UCSD-AML1 (cell line): ENCODE results near the gene ITFG2.
A peak's percentile ranks its signal among the peaks of the same experiment; 100 is the strongest.

Experiments
- DNase-seq: peaks from one replicate; lab custom pipeline; 2025; ENCODE audit not compliant: unreplicated experiment; lab: John Stamatoyannopoulos, UW

ITFG2 gene

DNA sequence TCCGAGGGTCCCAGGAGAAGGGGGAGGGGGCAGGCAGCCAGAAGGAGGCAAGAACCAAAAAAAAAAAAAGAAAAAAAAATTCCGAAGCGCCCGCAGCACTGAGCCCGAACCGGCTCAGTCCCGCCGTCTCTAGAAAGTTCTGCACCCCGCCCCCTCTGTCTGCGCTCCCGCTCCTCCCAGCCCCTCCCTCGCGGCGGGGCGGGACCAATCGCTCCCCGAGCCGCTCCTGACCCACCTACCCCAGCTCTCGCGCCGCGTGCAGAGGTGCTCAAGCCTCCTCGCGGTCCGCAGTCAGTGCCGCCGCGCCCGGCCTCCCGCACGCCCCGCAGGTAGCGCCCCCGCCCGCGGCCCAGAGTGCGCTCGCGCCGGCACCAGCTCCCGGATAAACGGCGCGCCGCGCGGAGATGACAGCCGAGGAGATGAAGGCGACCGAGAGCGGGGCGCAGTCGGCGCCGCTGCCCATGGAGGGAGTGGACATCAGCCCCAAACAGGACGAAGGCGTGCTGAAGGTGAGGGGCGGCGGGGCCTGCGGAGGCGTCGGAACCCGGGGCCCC is 17.7 kb upstream of the ITFG2 start, which contains the start of gene FKBP4:
Gene FKBP4 (plus strand): TSS at position 235 of the 554 bp plus-strand sequence. CDS start 170 bp downstream, at position 405.
- DNase-seq = peak; percentile 86

DNA sequence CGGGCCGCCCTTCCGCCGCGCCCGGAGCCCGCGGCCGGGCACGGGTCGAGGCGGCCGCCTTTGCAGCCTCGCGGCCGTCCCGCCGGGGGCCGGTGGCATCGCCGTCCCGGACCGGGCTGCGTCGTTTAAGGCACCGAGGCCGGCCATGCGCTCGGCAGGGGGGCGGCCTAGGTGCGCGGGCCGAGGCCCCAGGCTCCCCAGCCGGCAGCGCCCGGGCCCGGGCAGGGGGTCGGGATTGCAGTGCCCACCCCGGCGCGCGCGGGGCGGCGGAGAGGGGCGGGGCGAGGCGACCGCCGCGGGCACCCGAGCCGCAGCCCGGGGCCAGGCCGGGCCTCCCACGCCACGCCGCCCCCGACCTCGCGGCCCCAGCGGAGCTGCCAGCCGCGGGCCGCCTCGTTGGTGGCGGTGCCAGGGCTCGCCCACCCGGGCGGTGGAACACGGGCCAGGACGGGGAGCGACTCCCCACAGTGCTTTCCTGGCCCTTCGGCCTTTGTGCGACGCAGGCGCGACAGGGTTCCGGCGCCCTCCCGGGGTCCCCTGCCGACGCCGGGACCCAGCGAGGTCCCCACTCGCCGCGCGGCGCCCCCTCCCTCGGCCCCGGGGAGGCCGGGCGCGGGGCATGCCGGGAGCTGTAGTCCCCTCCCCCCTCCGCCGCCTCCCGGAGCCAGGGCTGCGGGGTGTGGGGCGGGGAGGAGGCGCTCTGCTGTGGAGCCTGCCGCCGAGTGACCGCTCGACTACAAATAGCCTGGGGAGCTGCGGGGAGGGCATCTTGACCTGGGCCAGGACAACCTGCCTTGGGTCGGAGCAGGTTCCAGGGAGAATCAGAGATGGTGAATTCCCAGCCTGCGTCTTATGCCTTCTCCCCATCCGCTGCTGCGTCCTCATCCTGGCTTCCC is 16.9 kb upstream of the ITFG2 start:
- peak; percentile 74 for DNase-seq

DNA sequence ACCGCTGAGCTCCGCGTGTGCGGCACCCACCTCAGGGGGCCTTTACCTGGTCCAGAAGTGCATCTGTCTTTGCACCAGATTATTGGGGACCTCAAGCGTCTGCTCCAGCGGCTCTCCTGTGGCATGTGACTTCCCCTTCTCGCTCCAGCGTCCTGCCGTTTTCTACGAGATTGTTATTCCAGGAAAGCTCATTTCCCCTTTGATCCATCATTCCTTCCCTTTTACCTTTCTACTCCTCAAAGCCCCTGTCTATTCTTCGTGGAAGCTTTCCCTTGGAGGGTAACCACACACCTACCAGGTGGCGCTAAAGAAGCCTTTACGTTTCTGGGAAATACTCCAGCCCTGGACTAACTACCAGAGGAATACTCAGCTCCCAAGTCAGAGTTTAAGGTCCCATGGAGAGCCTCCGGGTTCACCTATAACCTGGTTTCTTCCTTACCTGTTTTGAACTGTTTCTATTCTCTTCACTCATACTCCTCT is 16.2 kb upstream of the ITFG2 start:
- DNase-seq = no peak

DNA sequence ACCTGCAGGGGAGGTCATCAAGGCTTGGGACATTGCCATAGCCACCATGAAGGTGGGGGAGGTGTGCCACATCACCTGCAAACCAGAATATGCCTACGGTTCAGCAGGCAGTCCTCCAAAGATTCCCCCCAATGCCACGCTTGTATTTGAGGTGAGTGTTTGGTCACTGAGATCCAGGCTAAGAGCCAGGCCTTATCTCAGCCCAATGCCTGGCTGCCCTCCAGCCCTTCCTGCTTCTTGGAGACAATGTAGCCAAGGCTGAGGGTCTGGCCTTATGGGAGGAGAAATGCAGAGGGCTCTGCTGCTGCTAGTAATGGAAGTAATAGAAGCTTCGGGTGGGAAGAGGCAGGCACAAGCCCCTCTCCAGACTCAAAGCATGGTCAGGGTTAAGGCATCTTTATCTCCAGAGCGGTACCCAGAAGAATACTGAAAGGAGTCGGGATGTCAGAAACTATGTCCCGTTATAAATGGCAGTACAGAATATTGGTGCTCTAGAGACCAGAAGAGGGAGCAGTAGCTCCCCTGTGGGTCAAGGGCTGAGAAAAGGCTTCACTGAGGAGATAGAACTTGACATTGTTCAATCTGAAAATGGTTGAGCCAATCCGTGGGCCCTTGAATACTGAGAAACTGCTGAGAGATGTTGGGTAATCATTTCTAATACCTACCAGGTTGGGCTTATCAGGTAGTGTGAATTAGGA is 14.6 kb upstream of the ITFG2 start:
- no peak for DNase-seq

DNA sequence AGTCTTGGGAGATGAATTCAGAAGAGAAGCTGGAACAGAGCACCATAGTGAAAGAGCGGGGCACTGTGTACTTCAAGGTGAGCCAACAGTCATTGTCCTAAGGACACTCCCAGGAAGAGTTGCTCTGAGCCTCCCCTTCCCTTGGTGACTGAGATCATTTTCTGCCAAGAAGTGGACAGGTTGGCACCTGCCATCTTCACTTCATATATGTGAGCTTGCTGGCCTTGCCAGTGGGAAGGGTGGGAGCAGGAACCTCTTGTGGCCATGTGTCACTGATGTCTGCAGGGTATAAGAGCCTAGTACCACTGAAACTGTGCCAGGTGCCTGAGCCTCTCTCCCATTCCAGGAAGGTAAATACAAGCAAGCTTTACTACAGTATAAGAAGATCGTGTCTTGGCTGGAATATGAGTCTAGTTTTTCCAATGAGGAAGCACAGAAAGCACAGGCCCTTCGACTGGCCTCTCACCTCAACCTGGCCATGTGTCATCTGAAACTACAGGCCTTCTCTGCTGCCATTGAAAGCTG is 12.4 kb upstream of the ITFG2 start:
- no peak for DNase-seq

DNA sequence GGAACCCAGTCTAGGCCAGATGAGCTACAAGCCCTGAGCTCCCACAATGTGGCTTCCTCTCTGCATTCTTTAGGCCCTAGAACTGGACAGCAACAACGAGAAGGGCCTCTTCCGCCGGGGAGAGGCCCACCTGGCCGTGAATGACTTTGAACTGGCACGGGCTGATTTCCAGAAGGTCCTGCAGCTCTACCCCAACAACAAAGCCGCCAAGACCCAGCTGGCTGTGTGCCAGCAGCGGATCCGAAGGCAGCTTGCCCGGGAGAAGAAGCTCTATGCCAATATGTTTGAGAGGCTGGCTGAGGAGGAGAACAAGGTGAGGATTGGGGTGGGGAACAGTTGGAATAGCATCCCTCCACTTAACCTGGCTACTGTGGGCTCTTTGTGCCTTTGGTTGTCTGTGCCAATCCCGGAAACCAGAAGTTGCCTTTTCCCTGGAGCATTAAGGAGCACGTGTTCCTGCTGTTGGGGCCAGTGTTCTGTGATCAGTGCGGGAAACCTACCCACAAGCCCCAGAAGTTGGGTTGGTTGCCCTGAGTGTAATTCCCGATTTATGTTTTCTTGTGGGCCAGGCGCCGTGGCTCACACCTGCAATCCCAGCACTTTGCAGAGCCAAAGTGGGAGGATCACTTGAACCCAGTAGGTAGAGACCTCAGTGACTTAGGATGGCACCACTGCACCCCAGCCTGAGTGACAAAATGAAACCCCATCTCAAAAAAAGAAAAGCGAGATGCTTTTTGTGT is 11.3 kb upstream of the ITFG2 start:
- DNase-seq = no peak

DNA sequence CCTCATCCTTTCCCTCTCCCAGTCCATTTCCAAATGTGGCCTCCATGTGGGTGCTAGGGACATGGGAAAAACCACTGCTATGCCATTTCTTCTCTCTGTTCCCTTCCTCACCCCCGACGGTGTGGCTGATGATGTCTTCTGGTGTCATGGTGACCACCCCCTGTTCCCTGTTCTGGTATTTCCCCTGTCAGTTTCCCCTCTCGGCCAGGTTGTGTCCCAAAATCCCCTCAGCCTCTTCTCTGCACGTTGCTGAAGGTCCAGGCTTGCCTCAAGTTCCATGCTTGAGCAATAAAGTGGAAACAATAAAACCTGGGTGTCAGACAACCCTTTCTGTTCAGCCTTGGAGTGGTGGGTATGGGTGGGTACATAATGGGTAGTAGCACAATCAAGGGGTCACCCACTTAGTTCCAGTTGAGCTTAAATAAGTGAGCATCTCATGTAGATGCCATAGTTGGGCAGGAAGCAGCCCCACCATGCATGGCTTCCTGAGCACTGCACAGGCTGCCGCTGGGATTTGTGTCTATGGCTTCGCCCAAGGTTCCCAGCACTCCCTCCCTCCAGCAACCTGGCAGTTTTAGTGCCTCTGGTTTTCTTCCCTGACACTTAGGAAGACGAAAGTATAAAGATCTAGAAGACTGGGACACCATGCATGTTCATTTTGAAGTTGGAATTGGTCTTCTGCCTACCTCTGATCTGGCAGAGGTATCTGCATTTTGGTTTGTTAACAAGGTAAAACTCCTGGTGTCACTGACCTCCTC is 8.7 kb upstream of the ITFG2 start:
- no peak for DNase-seq

DNA sequence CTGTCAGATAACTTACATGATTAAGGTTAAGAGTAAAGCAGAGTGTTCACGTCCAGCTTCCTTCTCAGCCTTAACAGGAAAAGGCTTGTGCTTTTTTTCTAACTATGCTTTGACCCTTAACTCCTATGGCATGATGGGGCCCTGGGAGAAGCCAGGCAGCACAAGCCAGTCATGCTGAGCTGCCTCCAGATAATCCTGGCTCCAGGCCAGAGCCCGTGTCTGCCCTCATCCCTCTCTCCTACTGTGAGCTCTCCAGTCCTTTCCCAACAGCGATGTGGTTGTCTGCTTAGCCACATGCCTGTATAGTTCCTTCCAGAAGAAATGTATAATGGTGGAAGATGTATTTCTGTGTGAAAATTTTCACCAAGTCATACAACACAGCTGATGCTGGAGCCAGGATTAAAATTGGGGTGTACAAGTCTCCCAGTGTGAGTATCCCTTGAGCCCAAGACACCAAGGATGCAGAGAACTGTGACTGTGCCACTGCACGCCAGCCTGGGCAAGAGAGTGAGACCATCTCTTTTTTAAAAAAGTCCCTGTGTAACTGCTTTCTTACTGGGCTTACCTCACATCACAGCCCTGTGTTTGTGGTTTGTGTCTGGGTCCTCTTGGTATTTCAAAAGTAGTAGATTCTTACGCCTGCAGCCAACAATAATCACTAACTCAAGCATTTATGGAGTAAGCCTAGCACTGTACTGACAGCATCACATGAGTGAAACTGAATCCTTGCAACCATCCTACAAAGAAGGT is 7.9 kb upstream of the ITFG2 start:
- DNase-seq = no peak

DNA sequence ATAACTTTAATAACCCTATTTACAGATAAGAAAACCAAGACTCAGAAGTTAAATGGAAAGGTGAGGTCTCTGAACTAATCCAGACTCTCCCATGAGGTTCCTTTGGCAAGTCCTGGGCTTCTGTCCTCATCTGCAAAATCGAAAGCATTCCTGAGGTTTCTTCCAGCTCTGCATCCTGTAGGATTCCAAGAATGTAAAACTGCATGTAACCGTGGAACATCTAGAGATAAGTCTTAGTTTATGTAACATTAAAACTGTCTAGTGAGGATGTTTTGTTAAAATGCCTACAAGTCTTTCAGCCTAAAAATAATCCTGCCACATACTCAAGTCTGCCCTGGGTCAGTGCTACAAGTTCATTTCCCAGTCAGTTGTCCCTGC is 7.3 kb upstream of the ITFG2 start:
- no peak for DNase-seq

DNA sequence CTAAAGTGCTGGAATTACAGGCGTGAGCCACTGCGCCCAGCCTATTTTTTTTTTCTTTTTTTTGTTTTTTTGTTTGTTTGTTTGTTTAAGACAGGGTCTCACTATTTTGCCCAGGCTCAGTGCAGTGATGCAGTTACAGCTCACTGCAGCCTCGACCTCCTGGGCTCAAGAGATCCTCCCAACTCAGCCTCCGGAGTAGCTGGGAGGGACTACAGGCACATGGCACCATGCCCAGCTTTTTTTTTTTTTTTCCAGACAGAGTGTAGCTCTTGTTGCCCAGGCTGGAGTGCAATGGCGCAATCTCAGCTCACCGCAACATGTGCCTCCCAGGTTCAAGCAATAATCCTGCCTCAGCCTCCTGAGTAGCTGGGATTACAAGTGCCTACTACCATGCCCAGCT is 5.8 kb upstream of the ITFG2 start:
- no peak for DNase-seq

DNA sequence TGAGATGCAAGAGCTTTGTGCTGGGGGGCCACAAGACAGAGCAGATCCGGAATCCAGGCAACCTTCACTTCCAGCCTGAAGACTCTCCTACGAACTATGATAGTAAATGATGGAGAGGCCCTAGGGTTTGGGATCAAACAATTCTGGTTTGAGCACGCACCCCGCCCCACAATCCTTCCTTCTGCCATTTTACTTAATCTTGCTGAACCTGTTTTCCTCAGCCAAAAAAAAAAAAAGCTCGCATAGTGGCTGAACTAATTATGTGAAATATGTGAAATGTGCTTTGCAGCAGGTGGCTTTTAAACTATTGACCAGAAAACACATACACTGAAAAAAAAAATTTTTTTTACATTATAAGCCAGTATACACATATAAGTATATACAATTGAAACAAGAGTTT is 667 bp upstream of the ITFG2 start:
- no peak for DNase-seq

DNA sequence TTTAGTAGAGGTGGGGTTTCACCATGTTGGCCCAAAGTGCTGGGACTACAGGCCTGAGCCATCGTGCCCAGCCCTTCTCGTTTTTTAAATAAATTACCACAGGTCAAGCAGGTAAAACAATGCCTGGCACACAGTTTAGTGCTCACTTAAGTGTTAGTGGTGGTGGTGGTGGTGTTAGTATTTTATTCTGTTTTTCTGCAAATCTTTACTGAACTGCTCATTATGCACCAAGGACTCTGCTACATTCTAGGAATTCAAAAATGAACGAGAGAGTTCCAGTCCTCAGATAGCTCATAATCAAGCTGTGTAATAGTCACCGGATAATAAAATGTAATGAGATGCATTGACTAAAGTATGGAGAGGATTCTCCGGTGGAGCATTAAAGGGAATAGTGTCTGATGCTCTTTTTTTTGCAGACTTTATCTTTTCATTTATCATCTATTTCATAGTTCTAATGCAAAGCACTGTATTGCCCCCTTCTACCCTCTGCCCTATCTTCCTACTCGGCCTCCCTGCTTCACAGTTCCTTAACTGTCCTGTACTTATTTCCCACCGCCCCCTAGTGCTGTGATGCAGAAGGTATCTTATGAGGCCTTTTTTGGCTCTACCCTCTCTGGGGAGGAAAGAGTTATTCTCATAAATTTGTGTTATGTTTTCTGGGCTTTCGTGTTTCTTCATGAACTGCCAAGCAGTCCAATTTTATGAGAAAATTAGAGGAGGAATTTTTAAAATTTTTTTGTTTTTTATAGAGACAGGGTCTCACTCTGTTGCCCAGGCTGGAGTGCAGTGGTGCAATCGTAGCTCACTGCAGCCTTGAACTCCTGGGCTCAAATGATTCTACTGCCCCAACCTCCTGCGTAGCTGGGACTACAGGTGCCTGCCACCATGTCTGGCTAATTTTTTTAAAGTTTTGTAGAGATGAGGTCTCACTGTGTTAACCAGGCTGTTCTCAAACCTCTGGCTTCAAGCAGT is 1.0 kb downstream of the ITFG2 start:
- DNase-seq = no peak

DNA sequence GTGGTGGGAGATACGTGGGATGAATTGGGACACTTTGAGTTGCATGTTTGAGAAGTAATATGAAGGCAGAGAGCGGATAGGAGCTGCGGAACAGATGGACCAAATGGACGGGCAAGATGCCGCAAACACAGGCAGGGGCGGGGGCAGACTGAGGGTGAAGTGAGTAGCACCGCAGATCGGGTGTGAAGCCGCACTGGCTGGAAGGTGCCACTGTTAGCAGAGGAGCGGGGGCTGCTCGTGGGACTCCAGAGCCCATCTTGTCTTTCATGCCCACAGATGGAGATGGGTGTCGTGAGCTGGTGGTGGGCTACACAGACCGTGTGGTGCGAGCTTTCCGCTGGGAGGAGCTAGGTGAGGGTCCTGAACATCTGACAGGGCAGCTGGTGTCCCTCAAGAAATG is 7.3 kb downstream of the ITFG2 start:
- DNase-seq = no peak

DNA sequence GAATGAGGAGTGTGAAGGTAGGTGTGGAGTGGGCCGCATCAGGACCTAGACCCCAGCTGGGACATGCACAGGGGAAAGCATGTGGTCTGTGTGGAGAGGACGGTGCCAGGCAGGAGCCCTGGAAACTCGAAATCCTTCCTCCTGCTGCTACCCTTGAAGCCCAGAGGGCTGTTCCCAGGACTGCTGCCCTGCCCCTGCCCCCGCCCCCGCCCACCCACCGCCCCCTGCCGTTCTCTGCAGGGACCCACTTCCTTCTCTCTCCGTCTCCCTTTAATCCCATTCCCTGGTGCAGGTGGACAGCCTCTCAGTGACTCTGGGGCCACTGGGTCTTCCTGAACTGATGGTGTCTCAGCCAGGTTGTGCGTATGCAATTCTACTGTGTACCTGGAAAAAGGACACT is 8.0 kb downstream of the ITFG2 start:
- DNase-seq = no peak

DNA sequence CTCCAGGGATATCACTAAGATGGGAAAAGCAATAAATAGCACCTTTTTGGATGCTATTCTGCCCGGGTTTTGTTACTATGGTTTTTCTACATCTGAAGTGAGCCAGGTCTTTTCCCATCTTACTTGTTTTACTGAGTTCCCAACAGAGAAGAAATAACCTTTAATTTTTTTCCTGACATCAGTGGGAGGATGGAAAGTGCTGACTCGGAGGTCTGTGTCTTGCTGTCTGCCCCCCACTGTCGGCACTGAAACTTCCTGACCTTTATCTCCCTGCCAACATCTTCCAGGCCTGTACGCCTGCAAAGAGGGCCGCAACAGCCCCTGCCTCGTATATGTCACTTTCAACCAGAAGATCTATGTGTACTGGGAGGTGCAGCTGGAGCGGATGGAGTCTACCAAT is 11.0 kb downstream of the ITFG2 start:
- DNase-seq = no peak

DNA sequence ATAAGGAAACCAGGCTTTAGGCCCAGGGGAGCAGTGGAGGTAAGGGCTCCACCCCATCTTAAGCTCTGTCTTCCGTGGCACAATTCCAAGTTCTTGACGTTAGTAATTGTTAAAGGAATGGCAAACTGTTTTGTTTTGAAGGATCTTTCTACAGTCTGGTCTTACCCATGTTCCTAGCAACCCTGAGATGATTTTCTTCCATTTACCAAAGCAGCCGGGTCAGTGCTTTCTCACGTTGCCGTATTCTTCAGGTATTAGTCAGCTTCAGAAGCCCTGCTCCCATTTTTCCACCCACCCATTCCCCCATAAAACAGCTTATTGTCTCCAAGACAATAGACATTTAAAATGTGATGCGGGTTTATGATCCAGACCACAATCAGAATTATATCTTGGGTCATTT is 12.1 kb downstream of the ITFG2 start:
- DNase-seq = no peak

DNA sequence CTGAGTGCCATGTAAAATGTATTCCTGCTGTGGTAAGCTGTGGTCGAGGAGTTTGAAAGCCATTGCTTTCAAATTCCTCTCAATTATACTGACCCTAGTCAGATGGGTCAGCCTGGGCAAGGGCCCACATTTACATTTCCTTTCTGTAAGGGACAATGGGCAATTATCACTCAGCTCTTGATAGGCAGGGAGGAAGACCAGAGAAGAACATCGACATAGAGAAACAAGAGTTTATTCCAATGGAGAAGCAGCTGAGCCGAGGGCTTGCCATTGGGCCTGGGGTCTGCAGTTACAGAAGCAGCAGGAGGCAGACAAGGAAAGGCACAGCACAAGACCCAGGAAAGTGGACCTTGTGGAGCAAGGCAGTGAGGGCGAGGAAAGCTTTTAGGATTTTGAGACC is 12.7 kb downstream of the ITFG2 start:
- DNase-seq = no peak

DNA sequence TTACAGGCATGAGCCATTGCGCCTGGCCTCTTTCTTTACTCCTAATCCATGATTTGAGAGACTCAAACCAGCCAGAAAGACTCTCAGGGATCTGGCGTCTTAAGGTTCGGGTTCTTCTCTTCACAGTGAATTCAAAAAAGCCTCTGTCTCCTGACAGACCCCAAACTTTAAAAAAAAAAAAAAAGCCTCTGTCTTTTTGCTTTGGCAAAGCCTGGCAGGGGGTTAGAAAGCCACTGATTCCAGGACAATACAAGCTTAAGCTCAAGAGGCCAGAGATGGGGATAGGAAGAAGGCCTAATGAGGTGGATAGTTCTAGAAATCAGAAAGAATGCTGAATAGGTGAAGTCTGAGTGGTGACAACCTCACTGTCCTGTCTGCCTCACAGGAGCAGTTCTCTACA is 13.6 kb downstream of the ITFG2 start:
- no peak for DNase-seq
